Endothelial cell of umbilical vein (primary cell): Measurements from ENCODE around the gene CDH2. TPM values are rescaled to one million over a fixed set of nuclear protein-coding genes. Genes with fewer than 3 reads are reported as not detected.

Source experiments
- BruUV-seq: library from RNA; stranded (reverse); fragments of 400-500 nt; replicated peaks from 2 replicates; lab custom pipeline; 2021; lab: Mats Ljungman, UMichigan
- CTCF ChIA-PET: fragments of 300-600, 350-600 bp; sonication (Branson Sonifier 250); formaldehyde crosslinking; loops from one replicate; lab custom pipeline; 2021; ENCODE audit warnings: antibody characterized with exemption, inconsistent platforms; lab: Charles Lee
- POLR2A ChIA-PET: fragments of 300-600, 350-600 bp; sonication (Branson Sonifier 250); formaldehyde crosslinking; loops from one replicate; lab custom pipeline; 2021; ENCODE audit warnings: antibody characterized with exemption, inconsistent platforms; lab: Charles Lee
- DNase-seq: peaks from one replicate; pipeline ENCODE4 v3.0.0-alpha.2; 2011; ENCODE audit warnings: low read depth, low spot score
- FAIRE-seq: peaks from 2 replicates; lab custom pipeline; 2011; peaks lifted over from hg19 to GRCh38; lab: Jason Lieb, UNC
- H2AFZ ChIP-seq: 2 replicates; pipeline ENCODE4 v1.6.0; 2012; ENCODE audit warnings: low read depth, low read length, control low read depth, inconsistent platforms
- H3K27ac ChIP-seq: 2 replicates; pipeline ENCODE4 v1.5.1; 2011; ENCODE audit warnings: low read depth, mild to moderate bottlenecking, control low read depth, low read length, moderate library complexity; ENCODE audit not compliant: insufficient read depth
- H3K27me3 ChIP-seq, 2 experiments: 2 replicates each; pipeline versions ENCODE4 v1.6.0 to v1.6.1; 2011; ENCODE audit warnings: low read length in 2 of 2, mixed read lengths in 1 of 2; ENCODE audit not compliant: control insufficient read depth in 2 of 2, insufficient read depth in 2 of 2
- H3K36me3 ChIP-seq, 2 experiments: 2 replicates in 1 of 2; 3 replicates in 1 of 2; pipeline ENCODE4 v1.5.1; 2011; ENCODE audit warnings: low read length in 2 of 2, mild to moderate bottlenecking in 1 of 2, moderate library complexity in 1 of 2; ENCODE audit not compliant: control insufficient read depth in 2 of 2, insufficient read depth in 2 of 2; ENCODE audit errors: extremely low read depth in 1 of 2
- H3K4me1 ChIP-seq: 3 replicates; pipeline ENCODE4 v1.5.1; 2011; ENCODE audit warnings: mild to moderate bottlenecking, low read length; ENCODE audit not compliant: control insufficient read depth, insufficient read depth; ENCODE audit errors: extremely low read depth
- H3K4me2 ChIP-seq: 2 replicates; pipeline ENCODE4 v1.6.1; 2011; ENCODE audit warnings: low read length, control low read depth, mixed read lengths; ENCODE audit not compliant: insufficient read depth
- H3K4me3 ChIP-seq, 3 experiments: fragments of 200-600 bp in 1 of 3; sonication (generic), shearing (Covaris generic) in 1 of 3; replicated peaks in 1 of 3; 2 replicates each; pipeline ENCODE4 v1.5.1; 2011 to 2016; ENCODE audit warnings: control low read depth in 3 of 3, low read length in 3 of 3, mild to moderate bottlenecking in 2 of 3, inconsistent platforms in 1 of 3, low read depth in 1 of 3, moderate library complexity in 1 of 3; ENCODE audit not compliant: insufficient read depth in 1 of 3
- H3K79me2 ChIP-seq: 2 replicates; pipeline ENCODE4 v1.6.0; 2012; ENCODE audit warnings: low read length, inconsistent platforms; ENCODE audit not compliant: control insufficient read depth, insufficient read depth
- H3K9ac ChIP-seq: replicated peaks from 2 replicates; pipeline ENCODE3; 2011; ENCODE audit warnings: low read length, control low read depth; ENCODE audit not compliant: insufficient read depth; ENCODE audit errors: extremely low read depth
- H3K9me1 ChIP-seq: replicated peaks from 3 replicates; pipeline ENCODE4 v1.6.0; 2011; ENCODE audit warnings: mild to moderate bottlenecking, low read length; ENCODE audit not compliant: control insufficient read depth, insufficient read depth; ENCODE audit errors: extremely low read depth
- H3K9me3 ChIP-seq: replicated peaks from 2 replicates; pipeline ENCODE4 v1.5.1; 2012; ENCODE audit warnings: low read length, inconsistent platforms; ENCODE audit not compliant: control insufficient read depth, insufficient read depth
- H4K20me1 ChIP-seq: replicated peaks from 2 replicates; pipeline ENCODE3; 2011; ENCODE audit warnings: mild to moderate bottlenecking, low read length; ENCODE audit not compliant: control insufficient read depth, insufficient read depth; ENCODE audit errors: extremely low read depth
- CTCF ChIP-seq, 2 donors: IDR thresholded peaks; 1 replicate in 1 of 2; 2 replicates in 1 of 2; pipeline ENCODE4 v1.5.1; 2011; ENCODE audit warnings: low read length in 2 of 2, mild to moderate bottlenecking in 2 of 2, moderate library complexity in 2 of 2, control low read depth in 1 of 2, inconsistent platforms in 1 of 2, low read depth in 1 of 2; ENCODE audit not compliant: insufficient read depth in 1 of 2; ENCODE audit errors: extremely low read depth in 1 of 2
- EZH2 ChIP-seq: IDR thresholded peaks from 2 replicates; pipeline ENCODE4 v1.6.1; 2012; ENCODE audit warnings: borderline replicate concordance, low read depth, mild to moderate bottlenecking, moderate library complexity, low read length, inconsistent platforms; ENCODE audit not compliant: severe bottlenecking
- FOS ChIP-seq: IDR thresholded peaks from 2 replicates; pipeline ENCODE4 v1.6.1; 2011; ENCODE audit warnings: mild to moderate bottlenecking, low read length, moderate library complexity, borderline replicate concordance; ENCODE audit not compliant: insufficient read depth
- GATA2 ChIP-seq: IDR thresholded peaks from 2 replicates; pipeline ENCODE4 v1.7.0; 2011; ENCODE audit warnings: low read depth, mild to moderate bottlenecking, moderate library complexity, mixed read lengths, low read length; ENCODE audit not compliant: insufficient read length, insufficient read depth
- MAX ChIP-seq: IDR thresholded peaks from 2 replicates; pipeline ENCODE4 v1.6.1; 2011; ENCODE audit not compliant: insufficient read depth, insufficient read length
- MYC ChIP-seq: IDR thresholded peaks from one replicate; pipeline ENCODE4 v1.6.1; 2011; ENCODE audit warnings: mild to moderate bottlenecking, low read depth, low read length
- POLR2A ChIP-seq: IDR thresholded peaks from 2 replicates; pipeline ENCODE4 v1.6.1; 2012; ENCODE audit warnings: low read depth, mild to moderate bottlenecking, control low read depth, low read length
- POLR2AphosphoS5 ChIP-seq: IDR thresholded peaks from 2 replicates; pipeline ENCODE4 v1.6.1; 2012; ENCODE audit warnings: low read depth, mild to moderate bottlenecking, control low read depth, low read length, moderate library complexity; ENCODE audit not compliant: insufficient read depth
- dilution Hi-C: fragments of 300-500 bp; cut with MboI; formaldehyde crosslinking; loops from one replicate; pipeline ENCODE4 v1.15.0; 2019; ENCODE audit warnings: low sequenced_read_pairs; ENCODE audit not compliant: extremely low pct_ligation_motif_present
- intact Hi-C: fragments of 100-400 bp; cut with micrococcal nuclease; formaldehyde crosslinking; loops from one replicate; pipeline ENCODE4 v1.10.0; 2022
- polyA plus RNA-seq, 4 experiments: library from polyadenylated mRNA; depleted of rRNA in 3 of 4; stranded (reverse) in 3 of 4; unstranded in 1 of 4; fragments of >200 nt; gene quantifications; 2 replicates each; pipeline versions ENCODE4 v1.2.1 to v1.2.3, GENCODE V29; 2011 to 2012; ENCODE audit warnings: missing spikeins in 1 of 4
- total RNA-seq: library from RNA; stranded (reverse); gene quantifications from 2 replicates; pipeline ENCODE4 v1.2.3, GENCODE V29; 2021

CDH2 gene
- total and polyA plus RNA-seq, 2 donors (not counting 3 experiments of a cell fraction or from before 2014, with no cell fraction given): 37.6 to 59.5 TPM

- intact Hi-C loops: no loop called here
- peaks cover 3% of the 10 kb centered on the region for H3K4me1 ChIP-seq
- BruUV-seq: no TSS peak
- ChIA-PET POLR2A (no interaction called here), CTCF (no interaction called here)
- H3K4me2 ChIP-seq: no peak overlapping the region
- no peaks in the 10 kb centered on the region for H3K9me3 ChIP-seq
- H2AFZ ChIP-seq: no peak overlapping the region
- no peaks in the 10 kb centered on the region for H3K9me1 ChIP-seq
- H3K36me3 ChIP-seq: no peaks in the 10 kb centered on the region
- no peak overlapping the region for H3K9ac ChIP-seq
- H3K27me3 ChIP-seq: no peaks in the 10 kb centered on the region
- DNase-seq: no peak
- no peak overlapping the region for H3K4me3 ChIP-seq
- dilution Hi-C loops: no loop called here
- no peaks in the 10 kb centered on the region for H3K79me2 ChIP-seq
- no peak for TF ChIP-seq FOS
- TF ChIP-seq MYC: no peak
- no peak for TF ChIP-seq EZH2
- TF ChIP-seq MAX: no peak
- TF ChIP-seq POLR2A: no peak
- TF ChIP-seq POLR2AphosphoS5: no peak
- no peak for TF ChIP-seq GATA2
- TF ChIP-seq CTCF (IDR thresholded peaks at IDR 0.05; ENCODE audit: extremely low read depth in 1 of 2, insufficient read depth in 1 of 2, low read depth in 1 of 2, low read length in 2 of 2): no peak
- no peak for FAIRE-seq
- no peak overlapping the region for H3K27ac ChIP-seq
- no peaks in the 10 kb centered on the region for H4K20me1 ChIP-seq
Observed at GRCh38 chr18:28050545-28050944, 126.4 kb downstream of the CDH2 start.
